Measurements from ENCODE around the gene RGS3.

Gene RGS3

GRCh38 chr9:113590991-113591898, 127.7 kb downstream of the RGS3 start:
- peak; percentile 51 for DNase-seq

GRCh38 chr9:113591899-113592625, 128.5 kb downstream of the RGS3 start:
- no peak for DNase-seq

DNA sequence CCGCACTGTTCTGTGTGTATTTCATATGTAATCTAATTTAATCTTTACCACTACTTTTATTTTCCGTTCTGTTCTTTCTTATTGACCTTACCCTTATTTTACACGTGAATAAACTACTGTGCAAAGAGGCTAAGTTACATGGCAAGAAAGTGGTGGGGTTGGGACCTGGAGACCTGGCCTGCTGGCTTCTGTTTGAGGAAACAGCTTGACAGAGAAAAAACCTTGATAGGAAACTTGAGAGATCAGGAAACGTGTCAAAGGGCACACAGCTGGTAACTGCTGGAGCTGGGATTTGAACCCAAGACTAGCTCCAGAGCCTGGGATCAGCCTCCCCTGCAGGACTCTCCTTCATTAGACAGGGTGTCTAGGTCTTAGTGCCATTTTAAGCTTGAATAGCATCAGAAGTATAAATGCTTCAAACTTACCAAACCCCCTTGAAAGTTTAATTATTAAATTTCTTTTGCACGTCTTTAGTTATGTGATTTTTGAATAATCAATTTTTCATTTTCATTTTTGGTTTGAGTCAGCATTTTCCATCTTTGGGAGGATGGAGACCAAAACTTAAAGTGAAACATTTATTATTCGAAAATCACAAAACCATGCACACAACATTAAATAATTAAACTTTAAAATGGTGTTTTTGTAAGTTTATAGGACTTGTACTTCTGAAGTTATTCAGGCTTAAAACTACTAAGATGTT, 129.5 kb downstream of the RGS3 start:
- no peak for DNase-seq

DNA sequence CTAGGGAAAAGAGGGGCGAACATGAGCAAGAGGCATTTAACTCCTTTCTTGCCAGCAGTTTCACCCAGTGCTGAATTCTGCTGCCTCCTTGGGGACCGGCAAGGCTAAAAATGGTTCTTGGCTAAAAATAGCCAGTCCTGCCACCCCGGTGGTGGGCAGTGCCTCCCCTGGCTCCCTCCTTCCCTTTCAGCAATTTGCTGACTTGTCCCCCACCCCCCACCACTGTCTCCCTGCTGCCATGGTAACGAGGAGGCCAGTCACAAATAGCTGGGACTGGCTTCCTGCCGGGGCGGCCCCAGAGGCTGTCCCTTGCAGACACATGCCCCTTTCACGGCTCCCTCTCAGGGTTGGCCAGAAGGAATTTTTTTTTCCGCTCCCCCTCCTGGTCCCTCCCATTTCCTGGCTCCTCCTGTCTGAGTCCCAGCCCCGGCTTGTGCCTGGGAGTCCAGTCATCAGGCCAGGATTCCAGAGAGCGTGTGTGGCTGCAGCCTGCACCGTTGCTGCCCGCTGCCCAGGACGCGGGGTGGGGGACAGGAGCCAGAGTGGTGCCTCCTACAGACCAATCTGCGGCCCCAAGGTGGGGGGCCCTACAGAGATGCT, 130.3 kb downstream of the RGS3 start:
- peak; percentile 27 for DNase-seq

- DNase-seq: no peak
Measured at GRCh38 chr9:113594484-113595299, 131.2 kb downstream of the RGS3 start.

DNA sequence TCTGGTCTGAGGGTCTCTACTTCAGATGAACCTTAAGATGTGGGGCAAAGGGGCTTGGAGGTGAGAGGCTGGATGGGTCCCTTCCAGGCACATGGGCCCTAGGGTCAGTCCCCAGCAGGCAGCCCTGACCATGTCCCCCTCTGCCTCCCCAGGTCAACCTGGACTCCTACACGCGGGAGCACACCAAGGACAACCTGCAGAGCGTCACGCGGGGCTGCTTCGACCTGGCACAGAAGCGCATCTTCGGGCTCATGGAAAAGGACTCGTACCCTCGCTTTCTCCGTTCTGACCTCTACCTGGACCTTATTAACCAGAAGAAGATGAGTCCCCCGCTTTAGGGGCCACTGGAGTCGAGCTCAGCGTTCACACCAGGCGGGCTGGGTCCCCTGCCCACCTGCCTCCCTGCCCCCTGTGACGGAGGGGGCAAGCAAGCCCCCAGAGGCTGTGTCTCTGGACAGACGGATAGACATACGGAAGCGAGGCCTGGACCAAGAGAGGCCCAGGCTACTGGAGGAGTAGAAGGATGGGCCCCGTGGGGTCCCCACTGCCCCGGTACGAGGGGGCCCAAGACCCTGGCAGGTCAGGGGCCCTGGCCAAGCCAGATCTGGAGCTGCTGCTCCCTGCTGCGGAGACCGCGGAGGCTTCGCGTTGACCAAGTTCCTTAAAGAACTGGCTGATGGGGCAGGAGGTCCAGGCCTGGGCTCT, 133.2 kb downstream of the RGS3 start:
- no peak for DNase-seq

- DNase-seq: no peak
Measured at GRCh38 chr9:113597390-113598241, 134.1 kb downstream of the RGS3 start.

DNA sequence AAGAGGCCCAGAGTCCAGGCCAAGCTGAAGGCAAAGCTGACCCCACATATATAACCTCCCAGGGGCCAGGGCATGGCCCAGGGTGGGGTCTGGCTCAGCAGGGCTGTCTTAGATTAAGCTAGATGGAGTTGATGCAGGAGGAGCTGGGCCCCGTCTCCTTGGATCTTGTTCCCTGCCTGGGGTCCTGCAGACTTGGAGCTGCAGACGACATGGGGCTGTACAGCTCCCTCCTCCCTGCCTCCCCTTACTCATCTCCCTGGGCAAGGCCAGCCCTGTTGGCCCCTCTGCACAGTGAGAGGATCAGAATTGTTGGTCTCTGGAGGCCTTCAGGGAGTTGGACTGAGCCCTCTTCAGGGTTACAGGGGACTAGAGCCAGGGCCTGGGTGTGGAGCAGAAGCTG, 134.9 kb downstream of the RGS3 start:
- DNase-seq: no peak

GRCh38 chr9:113598883-113599282, 135.4 kb downstream of the RGS3 start:
- DNase-seq: no peak

GRCh38 chr9:113599646-113600022, 136.1 kb downstream of the RGS3 start:
- no peak for DNase-seq

DNA sequence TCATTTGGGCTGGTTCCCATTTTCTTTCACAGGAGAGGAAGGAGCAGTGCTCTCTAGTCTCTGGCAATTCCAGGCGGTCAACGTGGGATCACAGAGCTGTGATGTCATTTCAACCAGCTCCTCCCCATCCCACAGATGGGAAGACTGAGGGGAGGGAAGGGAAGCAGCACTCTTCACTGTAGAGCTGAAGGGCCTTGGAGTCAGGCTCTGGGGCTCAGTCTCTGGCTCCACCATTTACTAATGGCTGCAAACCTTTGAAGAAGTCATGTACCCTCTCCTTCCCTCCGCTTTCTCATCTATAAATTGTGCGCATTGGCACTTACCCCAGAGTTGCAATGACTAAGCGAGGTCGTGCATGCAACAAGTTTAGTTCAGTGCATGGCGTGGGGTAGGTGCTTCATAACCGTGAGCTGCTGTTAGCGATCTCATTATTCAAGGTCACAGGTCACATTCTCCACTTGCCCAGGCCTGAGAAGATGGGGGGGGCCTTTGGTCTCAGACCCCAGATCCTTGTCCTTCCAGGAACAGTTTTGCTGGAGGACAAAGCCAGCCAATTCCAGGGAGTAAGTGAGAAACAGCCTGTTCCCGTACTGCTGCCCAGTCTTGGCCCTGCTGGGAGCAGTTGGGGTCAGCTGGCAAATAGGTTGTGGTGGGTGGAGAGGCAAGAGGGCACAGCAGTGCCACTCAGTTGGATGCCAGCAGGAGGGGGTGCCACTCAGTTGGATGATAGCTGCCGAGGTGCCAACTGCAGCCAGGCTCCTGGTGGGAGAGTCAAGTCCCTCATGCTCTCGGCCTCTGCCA, 136.7 kb downstream of the RGS3 start:
- no peak for DNase-seq

DNA sequence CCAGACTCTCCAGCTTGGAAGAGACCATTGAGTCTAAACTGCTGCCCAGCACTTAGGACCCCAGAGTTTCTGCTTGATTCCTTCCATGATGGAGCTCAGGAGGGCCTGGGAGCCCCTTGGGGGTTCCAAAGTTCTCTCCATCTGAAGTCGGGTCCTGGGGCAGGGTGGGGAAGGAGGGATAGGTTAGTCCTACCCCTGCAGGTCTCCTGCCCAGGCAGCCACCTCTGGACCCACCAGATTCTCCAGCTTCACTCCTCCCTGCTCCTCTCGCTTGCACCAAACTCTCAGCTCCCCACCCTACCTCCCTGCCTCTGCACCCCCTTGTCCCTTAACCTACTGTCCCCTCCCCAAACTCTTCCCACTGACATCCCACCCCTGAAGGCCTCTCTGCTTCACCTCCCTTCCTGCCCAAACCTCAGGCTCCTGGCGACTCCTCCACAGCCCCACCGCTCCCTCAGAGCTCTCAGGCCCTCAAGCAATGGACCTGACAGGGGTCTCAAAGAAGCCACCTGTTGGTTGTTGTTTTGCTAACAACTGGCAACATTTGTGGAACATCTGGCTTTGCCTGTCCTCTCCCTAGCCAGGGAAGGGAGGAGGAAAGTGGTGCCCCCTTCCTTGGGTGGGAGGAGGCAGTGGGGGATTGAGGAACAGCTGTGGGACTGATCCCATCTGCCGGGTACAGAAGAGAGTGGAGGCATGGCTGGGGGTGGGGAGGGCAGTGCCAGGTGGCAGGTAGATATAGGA, 137.5 kb downstream of the RGS3 start:
- DNase-seq: no peak

- DNase-seq: no peak
Measured at GRCh38 chr9:113601656-113602055, 138.1 kb downstream of the RGS3 start.

DNA sequence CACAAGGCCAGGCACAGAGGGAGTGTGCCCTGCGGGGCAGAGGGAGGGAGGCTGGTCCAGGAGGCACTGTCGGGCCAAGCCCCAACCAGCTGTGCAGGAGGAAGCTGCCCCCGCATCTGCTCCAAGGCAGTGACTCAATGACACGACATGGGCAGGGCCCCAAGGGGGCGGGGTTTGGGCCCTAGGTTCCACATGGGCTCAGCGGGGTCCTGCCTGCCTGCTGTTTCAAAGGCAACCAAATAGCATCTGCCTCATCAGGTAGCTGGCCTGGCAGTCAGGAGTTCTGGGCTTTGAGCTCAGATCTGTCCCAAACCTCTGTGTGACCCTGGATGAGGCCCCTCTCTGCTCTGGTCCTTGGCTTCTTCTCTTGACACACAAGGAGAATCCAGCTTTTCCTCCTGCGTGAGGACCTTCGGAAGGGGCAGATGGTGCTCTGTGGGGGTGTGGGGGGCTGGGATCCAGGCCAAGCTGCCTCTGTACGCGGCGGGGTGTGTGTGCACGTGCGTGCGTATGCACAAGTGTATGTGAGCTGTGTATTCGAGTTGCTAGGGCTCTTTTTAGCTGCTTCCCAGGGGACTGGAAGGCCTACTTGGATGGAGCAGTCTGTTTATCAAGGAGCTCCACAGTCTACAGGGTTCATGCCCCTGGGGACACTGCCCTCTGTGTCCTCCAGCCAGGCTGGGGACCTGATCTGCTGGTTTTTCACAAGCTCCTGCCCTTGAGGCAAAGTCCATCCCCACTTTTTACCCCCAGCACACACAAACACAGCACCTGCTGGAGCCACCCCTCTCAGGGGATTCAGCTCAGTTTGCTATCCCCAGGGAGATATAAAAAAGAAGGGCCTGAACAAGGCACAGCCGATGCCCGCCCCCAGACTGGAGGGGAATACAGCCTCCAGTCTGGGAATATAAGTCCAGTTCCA, 138.9 kb downstream of the RGS3 start:
- DNase-seq: no peak

GRCh38 chr9:113603048-113603375, 139.5 kb downstream of the RGS3 start:
- no peak for DNase-seq

- DNase-seq: no peak
Measured at GRCh38 chr9:113603773-113604172, 140.2 kb downstream of the RGS3 start.

DNA sequence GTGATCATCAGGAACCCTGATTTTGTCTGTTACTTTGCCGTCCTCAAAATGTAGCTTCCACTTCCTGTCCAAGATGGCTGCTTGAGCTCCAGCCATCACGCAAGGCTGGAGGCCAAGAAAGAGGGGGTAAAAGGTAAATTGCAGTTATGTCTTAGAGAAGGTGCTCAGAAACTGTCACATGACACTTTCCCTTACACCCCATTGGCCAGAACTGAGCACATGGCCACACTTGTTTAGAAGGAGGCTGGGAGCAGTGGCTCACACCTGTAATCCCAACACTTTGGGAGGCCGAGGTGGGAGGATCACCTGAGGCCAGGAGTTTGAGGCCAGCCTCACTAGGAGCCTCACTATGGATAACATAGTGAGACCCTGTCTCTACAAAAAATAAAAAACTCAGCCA, 140.9 kb downstream of the RGS3 start:
- DNase-seq: no peak

DNA sequence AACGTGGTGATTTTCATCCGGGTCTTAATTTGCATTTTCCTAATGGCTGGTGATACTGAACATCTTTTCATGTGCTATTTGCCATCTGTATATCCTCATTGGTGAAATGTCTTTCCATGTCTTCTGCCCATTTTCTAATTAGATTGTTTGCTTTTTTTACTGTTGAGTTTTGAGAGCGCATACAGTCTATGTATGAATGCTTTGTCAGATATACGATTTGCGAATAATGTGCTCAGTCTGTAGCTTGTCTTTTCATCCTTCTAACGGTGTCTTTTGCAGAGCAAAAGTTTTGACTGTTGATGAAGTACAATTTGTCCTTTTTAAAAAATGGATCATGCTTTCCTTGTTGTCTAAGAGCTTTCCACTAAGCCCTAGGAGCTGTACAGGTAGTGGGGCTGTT, 143.0 kb downstream of the RGS3 start:
- DNase-seq: no peak
